ENCODE results near the gene CRIP3.

DNA sequence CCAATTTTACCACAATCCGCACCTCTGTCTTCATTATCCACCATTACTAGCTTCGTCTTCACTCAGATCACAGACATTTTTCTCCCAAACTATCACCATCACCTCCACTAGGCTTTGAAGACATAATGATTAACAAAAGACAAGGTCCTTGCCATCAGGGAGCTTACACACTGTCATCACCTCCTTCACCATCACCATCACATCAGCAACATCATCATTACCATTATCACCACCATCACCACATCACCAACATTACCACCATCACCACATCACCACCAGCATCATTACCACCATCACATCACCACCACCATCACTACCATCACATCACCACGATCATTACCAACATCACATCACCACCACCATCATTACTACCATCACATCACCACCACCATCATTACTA, 14.9 kb downstream of the CRIP3 start:
- TF ChIP-seq POLR2AphosphoS5 (IDR thresholded peaks at IDR 0.05; ENCODE audit: low read depth, low read length) (no peak), TAF1 (IDR thresholded peaks at IDR 0.05; ENCODE audit: borderline replicate concordance, insufficient read depth, low read length) (no peak), FOXP2 (optimal IDR thresholded peaks at IDR 0.05; ENCODE audit: borderline replicate concordance, extremely low read depth, extremely low read length, insufficient read depth) (no peak)
